Activated effector memory CD4-positive, alpha-beta T cell treated with anti-CD3 and anti-CD28 coated beads, Interleukin-2, amount 50 U/mL, for 16 hours (primary cell): ENCODE data around the gene FBN2.

Experiments
- DNase-seq: peaks from one replicate; pipeline ENCODE4 v3.0.0-alpha.2; 2020

FBN2 gene

DNA sequence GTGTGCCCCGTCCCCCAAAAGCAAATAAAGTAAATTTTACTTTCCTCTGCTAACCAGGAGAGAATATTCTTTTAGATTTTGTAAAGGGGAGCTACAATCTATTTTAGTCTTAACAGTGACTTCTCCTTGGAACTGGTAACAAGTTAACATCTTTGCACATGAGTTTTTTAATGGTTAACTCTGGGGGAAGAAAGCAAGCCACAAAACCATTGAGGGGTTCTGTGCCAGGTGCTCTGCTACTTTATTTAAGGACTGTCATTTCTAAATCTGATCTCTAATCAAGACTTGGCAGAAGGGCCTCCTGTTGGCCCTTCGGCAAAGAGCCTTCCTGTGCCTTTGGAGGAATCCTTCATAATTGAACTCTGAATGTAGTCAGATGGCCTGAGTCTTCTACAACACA, 301.0 kb downstream of the FBN2 start:
- DNase-seq: no peak

DNA sequence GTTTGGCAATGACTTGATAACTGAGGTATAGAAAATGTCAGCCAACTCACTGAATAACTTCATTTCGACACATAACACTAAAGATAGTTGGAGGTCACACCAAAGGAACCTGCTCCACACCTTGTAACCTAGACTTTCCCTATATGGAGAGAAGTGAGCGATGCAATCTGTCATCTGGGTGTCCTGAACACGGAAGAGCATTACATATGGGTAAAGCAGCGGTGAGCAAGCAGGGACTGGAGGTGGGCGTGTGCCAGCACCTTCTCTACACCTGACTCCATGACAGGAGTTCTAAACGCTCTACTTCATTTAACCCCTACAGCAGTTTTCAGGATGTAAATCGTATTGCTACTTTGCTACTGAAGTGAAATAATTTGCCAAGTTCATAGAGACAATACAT, 301.7 kb downstream of the FBN2 start:
- DNase-seq: no peak

DNA sequence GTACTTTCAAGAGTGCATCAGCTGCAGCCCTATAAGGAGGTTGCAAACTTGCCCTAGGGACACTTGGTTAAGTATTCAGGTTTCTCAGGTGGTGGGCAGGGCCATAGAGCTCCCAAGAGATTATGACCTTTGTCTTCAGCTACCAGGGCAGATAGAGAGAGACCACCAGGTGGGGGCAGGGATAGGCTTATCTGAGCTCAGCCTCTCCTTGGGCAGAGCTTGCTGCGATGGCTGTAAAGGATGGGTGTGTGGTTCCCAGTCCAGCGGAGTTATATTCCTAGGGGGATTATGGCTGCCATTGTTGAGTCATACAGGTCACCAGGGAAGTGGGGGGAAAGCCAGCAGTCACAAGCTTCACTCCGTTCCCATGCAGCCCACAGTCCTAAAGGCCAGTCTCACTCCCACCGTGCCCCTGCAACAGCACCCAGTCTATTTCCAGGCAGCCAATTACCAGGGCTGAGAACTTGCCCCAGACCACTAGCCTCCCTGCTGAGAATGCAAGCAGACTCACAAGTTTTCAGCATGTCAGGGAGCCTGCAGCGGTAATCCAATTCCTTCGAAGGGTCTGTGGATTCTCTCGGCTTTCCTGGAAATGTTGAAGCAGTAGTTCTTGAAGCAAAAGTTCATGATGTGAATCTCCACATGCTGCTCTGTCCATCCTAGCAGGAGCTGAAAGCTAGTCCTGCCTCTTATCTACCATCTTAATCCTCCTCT, 303.0 kb downstream of the FBN2 start:
- DNase-seq: no peak

DNA sequence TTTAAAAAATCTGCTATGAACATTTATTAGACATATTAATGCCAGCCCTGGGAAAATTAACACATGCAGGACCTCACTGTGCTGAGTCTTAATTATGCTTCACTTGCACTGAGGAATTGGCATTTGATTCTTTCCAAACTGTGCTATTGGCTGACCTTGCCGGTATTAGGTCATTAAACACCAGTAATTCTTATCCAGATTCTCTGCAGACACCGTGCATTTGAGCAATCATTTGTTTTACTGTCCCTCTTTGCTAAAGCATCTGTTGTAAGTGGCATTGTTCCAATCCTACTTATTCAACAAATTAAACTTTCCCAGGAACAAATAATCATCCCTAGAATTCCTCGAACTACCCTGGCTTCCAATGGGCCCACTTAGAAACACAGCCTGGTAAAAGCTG, 309.5 kb downstream of the FBN2 start:
- DNase-seq: no peak

DNA sequence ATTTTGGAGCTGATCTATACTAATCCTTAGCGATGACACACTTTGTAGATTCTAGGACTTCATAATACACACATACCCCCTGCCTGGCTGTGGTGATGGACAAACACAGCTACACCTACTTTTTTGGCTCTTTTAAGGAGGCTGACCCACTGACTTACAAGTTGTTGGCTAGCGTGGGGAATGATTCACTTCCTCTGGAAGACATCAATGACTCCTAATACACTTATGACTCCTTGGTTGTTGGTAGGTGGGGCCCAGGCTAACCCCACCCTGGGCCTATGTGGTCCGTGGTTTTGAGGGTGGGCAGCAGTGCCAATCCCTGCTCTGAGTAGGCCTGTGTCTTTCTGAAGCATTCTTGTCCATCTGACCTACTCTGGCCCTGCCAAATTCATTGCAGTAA, 310.0 kb downstream of the FBN2 start:
- no peak for DNase-seq

DNA sequence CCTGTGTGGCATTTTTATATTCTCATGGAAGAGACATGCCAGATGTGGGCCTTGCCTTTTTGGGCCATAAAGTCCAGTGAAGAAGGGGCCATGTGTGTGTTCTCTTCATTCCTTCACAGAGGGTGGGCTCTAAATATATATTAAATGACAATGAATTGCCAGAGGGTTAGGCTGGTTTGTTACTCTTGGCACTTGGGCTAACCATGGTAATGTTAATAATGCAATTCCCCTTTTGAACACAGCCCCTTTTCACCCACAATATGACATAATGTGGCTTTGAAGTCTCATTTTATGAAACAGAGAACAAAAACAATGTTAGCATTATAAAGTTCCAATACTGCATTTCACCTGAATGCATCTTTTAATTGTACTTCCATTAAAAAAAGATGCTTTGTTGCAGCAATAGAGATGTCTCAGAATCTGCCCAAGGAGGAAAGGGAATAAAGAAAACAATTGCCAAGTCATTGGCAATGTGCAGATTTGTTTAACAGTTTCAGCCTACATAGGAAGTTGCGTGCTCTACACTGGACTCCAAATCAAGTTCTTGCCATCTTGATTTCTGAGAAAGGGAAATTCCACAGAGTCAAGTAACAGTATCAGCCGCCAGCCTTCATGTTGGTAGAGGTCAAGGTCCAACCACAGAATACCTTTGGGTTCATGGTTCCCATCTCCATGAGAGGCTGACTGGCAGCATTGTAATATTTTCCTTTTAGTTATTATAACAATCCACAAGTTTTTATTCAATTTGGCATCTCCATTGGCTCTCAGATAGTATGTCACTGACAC, 312.6 kb downstream of the FBN2 start:
- no peak for DNase-seq

DNA sequence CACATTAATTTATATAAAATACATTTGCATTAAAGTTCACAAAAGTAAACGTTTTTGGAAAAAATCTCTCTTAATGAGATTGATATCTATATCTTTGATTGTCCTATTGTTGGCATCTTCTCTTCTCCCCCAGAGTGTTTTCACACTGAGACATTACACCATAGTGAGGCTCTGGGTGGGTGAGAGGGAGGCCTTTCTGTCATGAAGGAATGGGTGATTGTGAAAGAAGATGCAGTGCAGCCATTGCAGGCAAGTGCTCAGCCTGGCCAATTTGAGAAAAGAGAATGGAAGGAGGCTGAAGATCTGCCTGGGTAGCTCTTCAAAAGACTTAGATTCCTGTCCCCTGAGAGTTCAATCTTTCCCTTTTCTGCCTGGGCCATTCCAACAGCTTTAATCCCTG, 313.7 kb downstream of the FBN2 start:
- no peak for DNase-seq

DNA sequence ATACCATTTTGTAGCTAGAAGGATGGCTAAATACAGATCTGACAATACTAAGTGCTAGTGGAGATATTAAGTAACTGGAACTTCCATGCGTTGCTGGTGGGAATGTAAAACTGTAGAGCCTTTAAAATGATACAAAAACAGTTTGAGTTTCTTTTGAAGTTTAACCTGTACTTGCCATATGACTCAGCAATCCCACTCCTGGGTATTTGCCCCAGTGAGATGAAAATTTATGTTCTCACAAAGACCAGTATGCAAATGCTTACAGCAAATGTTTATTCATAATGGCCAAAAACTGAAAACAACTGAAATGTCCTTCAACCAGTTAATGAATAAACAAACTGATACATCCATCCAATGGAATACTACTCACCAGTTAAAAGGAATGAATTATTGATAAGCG, 317.2 kb downstream of the FBN2 start:
- DNase-seq: no peak

DNA sequence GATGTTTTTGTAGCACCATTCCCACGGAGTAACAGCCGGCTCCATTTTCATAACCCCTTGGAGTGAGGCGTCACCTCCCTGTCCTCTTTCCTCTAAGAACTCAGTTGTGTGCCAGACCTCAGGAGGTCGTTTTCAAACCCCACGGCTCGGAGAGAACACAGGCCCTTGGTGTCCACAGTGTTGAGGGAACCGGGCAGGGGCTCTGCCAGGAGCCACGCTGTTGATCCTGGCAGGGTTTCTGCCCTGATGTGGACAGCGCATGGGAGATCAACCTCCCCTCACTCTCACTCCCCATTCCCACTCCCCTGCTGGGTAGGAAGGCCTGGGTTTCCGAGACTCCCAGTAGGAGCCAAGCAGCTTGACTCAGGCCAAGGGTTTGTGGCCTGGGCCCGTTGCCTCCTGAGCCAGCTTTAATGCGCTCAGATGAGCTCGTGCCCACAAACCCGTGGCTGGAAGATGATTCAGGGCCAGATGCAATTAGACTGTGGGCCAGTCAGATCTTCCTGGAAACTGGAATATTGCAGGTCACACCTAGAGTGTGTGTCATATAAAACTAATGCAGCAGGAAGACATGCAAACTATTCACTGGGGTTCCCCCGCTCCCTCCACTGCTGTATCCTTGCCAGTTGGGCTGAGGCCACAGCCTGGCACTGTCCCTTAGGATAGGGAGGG, 321.0 kb downstream of the FBN2 start:
- no peak for DNase-seq

DNA sequence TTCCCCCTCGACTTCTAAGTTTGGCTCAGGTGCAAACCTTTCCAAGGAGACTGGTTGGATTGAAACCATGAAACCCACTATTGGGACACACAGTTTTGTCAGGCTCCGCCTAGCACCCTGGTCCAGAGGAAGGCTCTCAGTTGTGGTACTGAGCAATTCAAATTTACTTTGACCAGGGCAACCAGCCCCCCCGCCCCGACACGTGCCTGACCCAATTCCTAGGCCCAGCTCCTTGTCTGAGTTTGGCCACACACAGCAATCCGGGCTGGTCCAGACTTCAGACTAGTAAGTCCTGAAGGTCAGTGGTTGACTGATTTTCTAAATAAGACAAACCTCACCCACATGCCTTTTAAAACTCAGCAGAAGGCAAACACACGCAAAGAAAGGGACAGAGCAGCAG, 321.8 kb downstream of the FBN2 start:
- DNase-seq: no peak

DNA sequence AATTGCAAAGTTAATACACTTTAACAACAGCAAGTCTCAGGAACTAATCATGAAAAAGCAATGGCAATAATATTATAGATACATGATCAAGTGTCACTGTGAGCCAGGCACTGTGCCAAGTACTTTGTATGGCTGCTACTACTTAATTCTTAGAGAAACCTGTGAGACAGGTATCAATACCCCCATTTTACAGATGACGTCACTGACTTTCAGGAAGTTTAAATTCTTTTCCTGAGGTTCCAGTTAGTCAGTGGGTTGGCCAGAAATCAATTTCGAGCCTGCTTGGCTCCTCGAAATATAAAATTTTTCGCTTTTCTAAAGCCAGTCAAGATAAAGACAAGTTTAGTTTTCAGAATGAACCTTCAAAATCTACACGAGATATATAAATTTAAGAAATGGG, 324.2 kb downstream of the FBN2 start:
- no peak for DNase-seq

DNA sequence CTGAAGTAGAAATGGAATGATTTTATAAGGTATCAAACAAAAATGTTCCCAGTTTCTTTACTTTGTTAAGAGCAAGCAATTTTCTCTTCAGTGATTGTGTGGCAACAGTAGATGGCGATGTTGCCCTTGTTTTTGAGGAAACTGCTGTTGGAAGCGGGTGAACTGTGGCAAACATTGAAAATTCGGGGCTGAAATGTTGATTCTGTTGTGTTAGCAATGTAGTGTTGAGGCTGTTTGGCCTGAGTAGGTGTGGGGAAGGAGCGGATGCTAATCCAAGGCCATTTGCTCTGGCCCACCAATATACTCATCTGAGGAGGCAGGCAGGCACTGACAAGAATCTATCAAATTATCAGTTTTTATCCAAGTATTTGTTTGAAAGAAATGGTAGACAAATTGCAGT, 324.7 kb downstream of the FBN2 start:
- no peak for DNase-seq

DNA sequence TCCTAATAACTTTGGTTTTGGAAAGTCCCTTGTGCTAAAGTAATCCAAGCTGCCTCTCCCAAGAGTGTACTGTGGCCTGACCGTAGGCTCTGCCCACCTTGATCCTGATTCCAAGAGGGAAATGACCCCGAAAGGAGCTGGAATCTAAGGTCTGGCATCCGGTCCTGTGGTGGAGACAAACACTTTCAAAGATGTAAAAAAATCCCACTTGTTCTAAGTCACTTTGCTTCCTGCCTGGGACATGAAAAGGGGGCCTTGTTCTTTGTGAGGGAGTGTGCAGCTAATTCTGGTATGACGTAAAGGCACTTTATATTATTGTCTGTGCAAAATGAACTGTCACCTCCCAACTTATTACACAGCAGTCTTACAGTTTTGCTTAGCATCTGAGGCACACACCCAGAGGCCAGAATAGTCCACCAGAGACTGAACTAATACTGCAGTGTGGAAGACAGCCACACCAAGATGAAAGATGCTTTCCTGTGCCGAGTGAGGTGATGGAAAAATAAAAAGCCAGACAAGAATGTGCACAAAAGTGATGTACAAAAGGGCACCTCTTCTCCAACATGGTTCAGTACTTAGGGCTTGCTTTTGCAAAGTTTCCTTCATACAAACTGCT, 325.7 kb downstream of the FBN2 start:
- DNase-seq: no peak

DNA sequence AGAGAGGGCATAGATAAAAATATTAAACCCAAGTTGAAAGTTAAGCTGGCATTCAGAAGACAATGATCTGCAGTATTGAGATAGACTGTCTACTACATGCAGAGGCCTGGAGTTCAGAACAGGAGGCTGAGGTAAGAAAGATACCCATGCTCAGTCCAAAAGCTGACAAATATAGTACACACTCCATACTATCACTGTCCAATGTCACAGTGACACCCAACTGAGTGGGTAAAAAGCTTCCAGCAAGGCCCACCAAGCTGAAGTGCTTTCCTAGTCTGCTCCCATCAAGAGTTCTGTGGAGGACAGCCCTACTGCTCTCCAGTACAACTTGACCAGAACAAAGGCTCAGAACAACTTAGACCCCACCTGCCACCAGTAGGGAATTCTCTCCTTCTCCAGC, 329.6 kb downstream of the FBN2 start:
- DNase-seq: no peak
